HCT116 (cell line): ENCODE results near the gene GPX8. TPM values are rescaled to one million over a fixed set of nuclear protein-coding genes. Genes with fewer than 3 reads are reported as not detected.

Experiments
- ATAC-seq: fragments of 200-7000 bp; cut with Tn5 transposase; 2 replicates; pipeline ENCODE4 v1.9.1; 2020; ENCODE audit warnings: mild to moderate bottlenecking, moderate library complexity
- BruUV-seq: library from RNA; stranded (reverse); fragments of 400-500 nt; replicated peaks from 2 replicates; lab custom pipeline; 2021; lab: Mats Ljungman, UMichigan
- CTCF ChIA-PET: fragments of 300-600 bp; sonication (Branson Sonifier 250); formaldehyde crosslinking; loops from one replicate; lab custom pipeline; 2021; ENCODE audit warnings: antibody characterized with exemption; lab: Charles Lee
- POLR2A ChIA-PET: fragments of 300-600, 350-600 bp; sonication (Branson Sonifier 250); formaldehyde crosslinking; loops from one replicate; lab custom pipeline; 2021; ENCODE audit warnings: antibody characterized with exemption; lab: Charles Lee
- RAD21 ChIA-PET, 2 experiments: fragments of 300-600 bp; sonication (Branson Sonifier 250); formaldehyde crosslinking; loops; one replicate each; lab custom pipeline; 2023; ENCODE audit warnings: low total read pairs in 2 of 2; ENCODE audit not compliant: uncharacterized antibody in 2 of 2, unreplicated experiment in 2 of 2, low non-redundant PET in 1 of 2; lab: Charles Lee
- DNase-seq: peaks from one replicate; pipeline ENCODE4 v3.0.0-alpha.2; 2010; ENCODE audit warnings: low read depth, low spot score
- H2AFZ ChIP-seq: fragments of 200-600 bp; shearing (Covaris generic), sonication (generic); 2 replicates; pipeline ENCODE4 v1.6.1; 2017; ENCODE audit warnings: low read depth, mixed run types, mixed read lengths, antibody characterized with exemption, low read length; ENCODE audit not compliant: poor library complexity, severe bottlenecking
- H3K27ac ChIP-seq: 2 replicates; pipeline ENCODE4 v1.5.1; 2012; ENCODE audit warnings: low read depth, low read length
- H3K27me3 ChIP-seq: fragments of 200-600 bp; sonication (generic); 2 replicates; pipeline ENCODE4 v1.6.1; 2016; ENCODE audit warnings: mixed run types, low read length, mixed read lengths; ENCODE audit not compliant: insufficient read depth
- H3K36me3 ChIP-seq, 2 experiments: fragments of 200-500 bp in 1 of 2; fragments of 200-600 bp in 1 of 2; sonication (Bioruptor generic) in 1 of 2; sonication (generic) in 1 of 2; 2 replicates each; pipeline versions ENCODE4 v1.5.1 to v1.6.1; 2014 to 2016; ENCODE audit warnings: low read length in 2 of 2, inconsistent platforms in 1 of 2, mixed read lengths in 1 of 2, mixed run types in 1 of 2; ENCODE audit not compliant: insufficient read depth in 2 of 2, control insufficient read depth in 1 of 2
- H3K4me1 ChIP-seq, 2 experiments: fragments of 200-600 bp in 1 of 2; sonication (generic) in 1 of 2; 2 replicates each; pipeline versions ENCODE4 v1.5.1 to v1.6.1; 2012 to 2017; ENCODE audit warnings: low read length in 2 of 2, inconsistent platforms in 1 of 2, mild to moderate bottlenecking in 1 of 2, mixed read lengths in 1 of 2, mixed run types in 1 of 2, moderate library complexity in 1 of 2; ENCODE audit not compliant: insufficient read depth in 2 of 2, control insufficient read depth in 1 of 2
- H3K4me2 ChIP-seq: fragments of 200-600 bp; sonication (generic); 2 replicates; pipeline ENCODE4 v1.6.1; 2017; ENCODE audit warnings: mixed run types, low read length, mixed read lengths
- H3K4me3 ChIP-seq, 2 experiments: fragments of 200-600 bp in 1 of 2; sonication (generic) in 1 of 2; replicated peaks in 1 of 2; 2 replicates each; pipeline ENCODE4 v1.5.1; 2011 to 2016; ENCODE audit warnings: low read length in 2 of 2, control low read depth in 1 of 2, low read depth in 1 of 2, mild to moderate bottlenecking in 1 of 2, mixed read lengths in 1 of 2, mixed run types in 1 of 2
- H3K79me2 ChIP-seq: fragments of 200-600 bp; sonication (generic); 2 replicates; pipeline ENCODE4 v1.6.1; 2017; ENCODE audit warnings: mild to moderate bottlenecking, mixed run types, low read length, moderate library complexity, mixed read lengths; ENCODE audit not compliant: insufficient read depth
- H3K9ac ChIP-seq: fragments of 200-600 bp; sonication (generic); 2 replicates; pipeline ENCODE4 v1.6.1; 2016; ENCODE audit warnings: low read length, mixed read lengths
- H3K9me2 ChIP-seq: fragments of 200-600 bp; sonication (generic), shearing (Covaris generic); 2 replicates; pipeline ENCODE4 v1.6.1; 2017; ENCODE audit warnings: mixed run types, mild to moderate bottlenecking, moderate library complexity; ENCODE audit not compliant: insufficient read depth
- H3K9me3 ChIP-seq, 2 experiments: fragments of 200-500 bp in 1 of 2; fragments of 200-600 bp in 1 of 2; sonication (Bioruptor generic) in 1 of 2; sonication (generic) in 1 of 2; 2 replicates each; pipeline ENCODE4 v1.6.1; 2014 to 2017; ENCODE audit warnings: low read length in 2 of 2, mixed read lengths in 2 of 2, inconsistent platforms in 1 of 2, low read depth in 1 of 2, mild to moderate bottlenecking in 1 of 2, mixed run types in 1 of 2, moderate library complexity in 1 of 2; ENCODE audit not compliant: control insufficient read depth in 1 of 2, insufficient read depth in 1 of 2
- H4K20me1 ChIP-seq: fragments of 200-600 bp; sonication (generic), shearing (Covaris generic); 2 replicates; pipeline ENCODE4 v1.6.1; 2017; ENCODE audit warnings: mixed run types, mild to moderate bottlenecking, moderate library complexity; ENCODE audit not compliant: insufficient read depth
- CTCF ChIP-seq, 3 experiments: fragments of 200-600 bp in 1 of 3; sonication (generic) in 1 of 3; IDR thresholded peaks in 2 of 3; conservative IDR thresholded peaks in 1 of 3; 2 replicates each; pipeline ENCODE4 v1.5.1; 2012 to 2017; ENCODE audit warnings: low read depth in 2 of 3, low read length in 2 of 3, antibody characterized with exemption in 1 of 3, borderline replicate concordance in 1 of 3, control low read depth in 1 of 3, mild to moderate bottlenecking in 1 of 3, mixed read lengths in 1 of 3, mixed run types in 1 of 3, moderate library complexity in 1 of 3; ENCODE audit not compliant: insufficient read depth in 1 of 3
- ELF1 ChIP-seq: IDR thresholded peaks from 2 replicates; pipeline ENCODE4 v1.6.1; 2012; ENCODE audit warnings: low read depth, borderline replicate concordance
- EZH2phosphoT487 ChIP-seq: fragments of 200-600 bp; IDR thresholded peaks from 2 replicates; pipeline ENCODE4 v1.6.1; 2018; ENCODE audit warnings: antibody characterized with exemption, borderline replicate concordance
- RAD21 ChIP-seq: IDR thresholded peaks from 2 replicates; pipeline ENCODE4 v1.6.1; 2012; ENCODE audit warnings: low read depth, mild to moderate bottlenecking
- SIN3A ChIP-seq: IDR thresholded peaks from 2 replicates; pipeline ENCODE4 v1.6.1; 2012; ENCODE audit warnings: low read depth
- SP1 ChIP-seq: IDR thresholded peaks from 2 replicates; pipeline ENCODE4 v1.6.1; 2012; ENCODE audit warnings: low read depth
- SRF ChIP-seq: IDR thresholded peaks from 2 replicates; pipeline ENCODE4 v1.6.1; 2012; ENCODE audit warnings: low read depth
- ZBTB33 ChIP-seq: IDR thresholded peaks from 2 replicates; pipeline ENCODE4 v1.6.1; 2011; ENCODE audit warnings: mild to moderate bottlenecking, low read length, moderate library complexity; ENCODE audit not compliant: insufficient replicate concordance; ENCODE audit errors: extremely low read depth
- ZFX ChIP-seq: fragments of 450-650 bp; IDR thresholded peaks from 2 replicates; pipeline ENCODE4 v1.6.1; 2017
- ZNF274 ChIP-seq: fragments of 200-500 bp; sonication (Bioruptor generic); IDR thresholded peaks from 2 replicates; pipeline ENCODE4 v1.6.1; 2014; ENCODE audit warnings: mild to moderate bottlenecking, low read depth, low read length, inconsistent platforms
- intact Hi-C: fragments of 100-400 bp; cut with micrococcal nuclease; formaldehyde crosslinking; loops from 2 replicates; pipeline ENCODE4 v1.10.0; 2022
- total RNA-seq: library from RNA; stranded (reverse); gene quantifications from one replicate; pipeline ENCODE4 v1.2.1, GENCODE V29; 2021; ENCODE audit not compliant: unreplicated experiment
- TF ChIP-seq, protein P1 (sequence below): IDR thresholded peaks from 2 replicates; pipeline ENCODE4 v1.6.1; 2012; ENCODE audit warnings: low read depth
- TF ChIP-seq, protein P2 (sequence below): IDR thresholded peaks from 2 replicates; pipeline ENCODE4 v1.6.1; 2012

Gene GPX8
- total RNA-seq, 1 experiment from 2014 or later = 36.5 TPM

DNA sequence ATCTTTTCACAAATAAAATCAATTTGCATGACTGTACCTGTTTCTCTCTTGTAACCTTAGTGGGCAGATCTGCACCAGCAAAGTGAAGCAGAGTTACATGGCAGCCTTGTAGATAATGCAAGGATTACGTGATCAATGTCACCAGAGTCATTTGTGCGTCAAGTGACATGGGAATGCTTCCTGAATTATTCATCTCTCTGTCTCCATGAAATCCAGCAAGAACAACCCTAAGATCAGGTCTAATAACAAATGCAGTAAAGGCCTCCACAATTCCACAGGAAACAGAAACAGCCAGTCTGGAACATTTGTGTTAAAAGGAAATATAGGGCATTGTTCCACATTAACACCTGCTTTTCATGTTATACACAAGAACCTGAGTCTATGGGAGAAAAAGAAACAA is 49.8 kb upstream of the GPX8 start:
- POLR2A ChIA-PET = no interaction called here
- no peak for ATAC-seq

DNA sequence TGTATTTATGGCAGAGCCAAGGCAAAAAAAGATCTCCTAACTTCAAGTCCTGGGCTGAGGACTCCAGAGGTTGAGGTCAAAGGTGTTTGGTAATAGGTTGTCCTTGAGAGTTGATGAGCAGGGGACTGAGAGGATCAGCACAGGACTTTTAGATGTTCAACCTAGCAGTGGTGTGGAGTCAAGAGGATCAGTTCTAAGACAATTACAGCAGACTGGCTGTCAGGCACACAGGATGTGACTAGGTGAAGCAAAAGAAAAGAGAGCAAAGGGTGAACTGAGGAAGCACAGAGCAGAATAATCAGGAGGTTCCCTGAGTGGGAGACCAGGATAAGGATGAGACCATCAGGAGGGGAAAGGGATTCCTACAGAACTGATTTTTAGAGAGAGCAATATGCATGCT is 46.6 kb upstream of the GPX8 start:
- no peak for ATAC-seq
- ChIA-PET RAD21 (no interaction called here), CTCF (no interaction called here), POLR2A (no interaction called here)
- H3K27me3 ChIP-seq = peaks cover 44% of the 10 kb centered on the region; the same call in 1 of the 2 replicates
- H3K4me1 ChIP-seq = no peaks in the 10 kb centered on the region
- no TSS peak for BruUV-seq
- H3K9me3 ChIP-seq = no peaks in the 10 kb centered on the region
- no peaks in the 10 kb centered on the region for H3K36me3 ChIP-seq
- no peak overlapping the region for H2AFZ ChIP-seq
- H3K4me2 ChIP-seq = no peak overlapping the region
- H3K9me2 ChIP-seq = no peaks in the 10 kb centered on the region
- H4K20me1 ChIP-seq = no peaks in the 10 kb centered on the region
- intact Hi-C loops = no loop called here
- no peak overlapping the region for H3K4me3 ChIP-seq
- no peaks in the 10 kb centered on the region for H3K79me2 ChIP-seq
- no peak for DNase-seq
- no peak overlapping the region for H3K27ac ChIP-seq
- no peak overlapping the region for H3K9ac ChIP-seq
- TF ChIP-seq, protein P1, sequence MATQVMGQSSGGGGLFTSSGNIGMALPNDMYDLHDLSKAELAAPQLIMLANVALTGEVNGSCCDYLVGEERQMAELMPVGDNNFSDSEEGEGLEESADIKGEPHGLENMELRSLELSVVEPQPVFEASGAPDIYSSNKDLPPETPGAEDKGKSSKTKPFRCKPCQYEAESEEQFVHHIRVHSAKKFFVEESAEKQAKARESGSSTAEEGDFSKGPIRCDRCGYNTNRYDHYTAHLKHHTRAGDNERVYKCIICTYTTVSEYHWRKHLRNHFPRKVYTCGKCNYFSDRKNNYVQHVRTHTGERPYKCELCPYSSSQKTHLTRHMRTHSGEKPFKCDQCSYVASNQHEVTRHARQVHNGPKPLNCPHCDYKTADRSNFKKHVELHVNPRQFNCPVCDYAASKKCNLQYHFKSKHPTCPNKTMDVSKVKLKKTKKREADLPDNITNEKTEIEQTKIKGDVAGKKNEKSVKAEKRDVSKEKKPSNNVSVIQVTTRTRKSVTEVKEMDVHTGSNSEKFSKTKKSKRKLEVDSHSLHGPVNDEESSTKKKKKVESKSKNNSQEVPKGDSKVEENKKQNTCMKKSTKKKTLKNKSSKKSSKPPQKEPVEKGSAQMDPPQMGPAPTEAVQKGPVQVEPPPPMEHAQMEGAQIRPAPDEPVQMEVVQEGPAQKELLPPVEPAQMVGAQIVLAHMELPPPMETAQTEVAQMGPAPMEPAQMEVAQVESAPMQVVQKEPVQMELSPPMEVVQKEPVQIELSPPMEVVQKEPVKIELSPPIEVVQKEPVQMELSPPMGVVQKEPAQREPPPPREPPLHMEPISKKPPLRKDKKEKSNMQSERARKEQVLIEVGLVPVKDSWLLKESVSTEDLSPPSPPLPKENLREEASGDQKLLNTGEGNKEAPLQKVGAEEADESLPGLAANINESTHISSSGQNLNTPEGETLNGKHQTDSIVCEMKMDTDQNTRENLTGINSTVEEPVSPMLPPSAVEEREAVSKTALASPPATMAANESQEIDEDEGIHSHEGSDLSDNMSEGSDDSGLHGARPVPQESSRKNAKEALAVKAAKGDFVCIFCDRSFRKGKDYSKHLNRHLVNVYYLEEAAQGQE = no peak
- TF ChIP-seq ELF1 (no peak), RAD21 (no peak), ZNF274 (no peak), ZFX (no peak), CTCF (IDR thresholded peaks at IDR 0.05 in 2 of 3, conservative IDR thresholded peaks at IDR 0.05 in 1 of 3; ENCODE audit: borderline replicate concordance in 1 of 3, insufficient read depth in 1 of 3, low read depth in 2 of 3, low read length in 2 of 3) (no peak), EZH2phosphoT487 (no peak), ZBTB33 (no peak), SP1 (no peak), SIN3A (no peak), SRF (no peak)
- TF ChIP-seq, protein P2, sequence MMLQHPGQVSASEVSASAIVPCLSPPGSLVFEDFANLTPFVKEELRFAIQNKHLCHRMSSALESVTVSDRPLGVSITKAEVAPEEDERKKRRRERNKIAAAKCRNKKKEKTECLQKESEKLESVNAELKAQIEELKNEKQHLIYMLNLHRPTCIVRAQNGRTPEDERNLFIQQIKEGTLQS = no peak

More for the DNA sequence above, 49.8 kb upstream of the GPX8 start:
- no peak overlapping the region for H3K4me3 ChIP-seq
- H3K4me2 ChIP-seq = no peak overlapping the region
- no peak for DNase-seq
- H3K79me2 ChIP-seq = no peaks in the 10 kb centered on the region
- no peaks in the 10 kb centered on the region for H3K36me3 ChIP-seq
- no peaks in the 10 kb centered on the region for H3K9me3 ChIP-seq
- no peak overlapping the region for H3K27ac ChIP-seq
- no TSS peak for BruUV-seq
- no peak overlapping the region for H3K9ac ChIP-seq
- intact Hi-C loops = no loop called here
- H3K27me3 ChIP-seq = peaks cover 40% of the 10 kb centered on the region; the same call in 1 of the 2 replicates
- H4K20me1 ChIP-seq = no peaks in the 10 kb centered on the region
- no peak overlapping the region for H2AFZ ChIP-seq
- RAD21 ChIA-PET = no interaction called here
- no peak for TF ChIP-seq ELF1
- TF ChIP-seq ZNF274 = no peak
- no peak for TF ChIP-seq SRF
- no peak for TF ChIP-seq RAD21
- CTCF ChIA-PET = no interaction called here
- no peaks in the 10 kb centered on the region for H3K4me1 ChIP-seq
- no peaks in the 10 kb centered on the region for H3K9me2 ChIP-seq
